GM19438 (cell line): ENCODE measurements around the gene PRPF19.

Source experiments
- ATAC-seq: cut with Tn5 transposase; IDR thresholded peaks from one replicate; pipeline ENCODE4 v1.9.1; 2021; ENCODE audit warnings: low read depth; ENCODE audit not compliant: unreplicated experiment

Gene PRPF19

GRCh38 chr11:60924110-60924905 is 17.9 kb upstream of the PRPF19 start, which contains the start of gene TMEM132A:
Gene TMEM132A (plus strand): TSS chr11:60924460. CDS start chr11:60924634, 174 bp downstream.
- ATAC-seq = peak; percentile 52

GRCh38 chr11:60923800-60924109 is 17.4 kb upstream of the PRPF19 start:
- no peak for ATAC-seq

GRCh38 chr11:60923326-60923725 is 16.9 kb upstream of the PRPF19 start:
- no peak for ATAC-seq

GRCh38 chr11:60922906-60923305 is 16.5 kb upstream of the PRPF19 start:
- no peak for ATAC-seq

GRCh38 chr11:60921777-60922335 is 15.5 kb upstream of the PRPF19 start:
- no peak for ATAC-seq

GRCh38 chr11:60921259-60921658 is 14.9 kb upstream of the PRPF19 start:
- no peak for ATAC-seq

GRCh38 chr11:60919956-60920355 is 13.6 kb upstream of the PRPF19 start:
- ATAC-seq = no peak

- no peak for ATAC-seq
These were observed 12.9 kb upstream of the PRPF19 start for GRCh38 chr11:60919320-60919719.

- ATAC-seq = no peak
These were observed 12.5 kb upstream of the PRPF19 start for GRCh38 chr11:60918939-60919265.

GRCh38 chr11:60918251-60918938 is 12.0 kb upstream of the PRPF19 start:
- ATAC-seq = no peak

GRCh38 chr11:60917267-60917666 is 10.9 kb upstream of the PRPF19 start:
- no peak for ATAC-seq

- ATAC-seq = no peak
These were observed 10.4 kb upstream of the PRPF19 start for GRCh38 chr11:60916669-60917206.

- ATAC-seq = peak; percentile 48
These were observed 9.0 kb upstream of the PRPF19 start for GRCh38 chr11:60915248-60915914.

GRCh38 chr11:60914633-60915247 is 8.4 kb upstream of the PRPF19 start:
- no peak for ATAC-seq

GRCh38 chr11:60913793-60914632 is 7.6 kb upstream of the PRPF19 start, which contains the start of gene TMEM109:
Gene TMEM109 (plus strand): TSS chr11:60914158. CDS start chr11:60919694, 5,536 bp downstream.
- ATAC-seq = peak; percentile 41

- no peak for ATAC-seq
These were observed 6.6 kb upstream of the PRPF19 start for GRCh38 chr11:60912851-60913528.

GRCh38 chr11:60912223-60912850 is 6.0 kb upstream of the PRPF19 start:
- ATAC-seq = no peak

GRCh38 chr11:60910711-60911380 is 4.5 kb upstream of the PRPF19 start:
- no peak for ATAC-seq
